GM10266 (cell line): ENCODE measurements around the gene P2RX7.
"Not testable (repeated sequence)": the region's sequence is repeated elsewhere in the genome, so short reads cannot be mapped to it uniquely, and the experiment has no call there.

Experiments used
- DNase-seq: peaks from one replicate; pipeline ENCODE4 v3.0.0; 2012; ENCODE audit errors: extremely low spot score
- TF ChIP-seq, protein P1 (sequence below): IDR thresholded peaks from 2 replicates; pipeline ENCODE4 v1.5.1; 2012; ENCODE audit warnings: mild to moderate bottlenecking, low read depth; ENCODE audit not compliant: control insufficient read depth, insufficient read depth; ENCODE audit errors: missing control alignments

P2RX7 gene

DNA sequence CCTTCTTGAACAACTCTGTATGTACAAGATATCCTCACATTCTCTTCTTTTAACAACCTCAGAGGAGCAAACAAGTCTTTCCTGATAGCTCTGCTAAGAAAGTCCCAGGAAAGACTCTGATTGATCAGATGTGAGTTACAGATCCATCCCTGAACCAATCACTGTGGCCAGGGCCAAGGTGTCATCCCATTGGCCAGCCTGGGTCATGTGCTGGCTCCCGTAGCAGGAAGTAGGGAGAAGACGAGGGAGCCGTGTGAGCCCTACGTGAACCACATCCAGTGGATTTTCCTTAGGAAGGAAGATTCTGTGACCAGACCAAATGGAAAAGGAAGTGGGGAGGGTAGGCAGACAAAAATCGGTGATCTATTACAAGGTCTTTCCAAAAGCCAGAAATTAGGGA is 5.6 kb downstream of the P2RX7 start:
- no peak for DNase-seq
- TF ChIP-seq, protein P1, sequence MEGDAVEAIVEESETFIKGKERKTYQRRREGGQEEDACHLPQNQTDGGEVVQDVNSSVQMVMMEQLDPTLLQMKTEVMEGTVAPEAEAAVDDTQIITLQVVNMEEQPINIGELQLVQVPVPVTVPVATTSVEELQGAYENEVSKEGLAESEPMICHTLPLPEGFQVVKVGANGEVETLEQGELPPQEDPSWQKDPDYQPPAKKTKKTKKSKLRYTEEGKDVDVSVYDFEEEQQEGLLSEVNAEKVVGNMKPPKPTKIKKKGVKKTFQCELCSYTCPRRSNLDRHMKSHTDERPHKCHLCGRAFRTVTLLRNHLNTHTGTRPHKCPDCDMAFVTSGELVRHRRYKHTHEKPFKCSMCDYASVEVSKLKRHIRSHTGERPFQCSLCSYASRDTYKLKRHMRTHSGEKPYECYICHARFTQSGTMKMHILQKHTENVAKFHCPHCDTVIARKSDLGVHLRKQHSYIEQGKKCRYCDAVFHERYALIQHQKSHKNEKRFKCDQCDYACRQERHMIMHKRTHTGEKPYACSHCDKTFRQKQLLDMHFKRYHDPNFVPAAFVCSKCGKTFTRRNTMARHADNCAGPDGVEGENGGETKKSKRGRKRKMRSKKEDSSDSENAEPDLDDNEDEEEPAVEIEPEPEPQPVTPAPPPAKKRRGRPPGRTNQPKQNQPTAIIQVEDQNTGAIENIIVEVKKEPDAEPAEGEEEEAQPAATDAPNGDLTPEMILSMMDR = no peak

DNA sequence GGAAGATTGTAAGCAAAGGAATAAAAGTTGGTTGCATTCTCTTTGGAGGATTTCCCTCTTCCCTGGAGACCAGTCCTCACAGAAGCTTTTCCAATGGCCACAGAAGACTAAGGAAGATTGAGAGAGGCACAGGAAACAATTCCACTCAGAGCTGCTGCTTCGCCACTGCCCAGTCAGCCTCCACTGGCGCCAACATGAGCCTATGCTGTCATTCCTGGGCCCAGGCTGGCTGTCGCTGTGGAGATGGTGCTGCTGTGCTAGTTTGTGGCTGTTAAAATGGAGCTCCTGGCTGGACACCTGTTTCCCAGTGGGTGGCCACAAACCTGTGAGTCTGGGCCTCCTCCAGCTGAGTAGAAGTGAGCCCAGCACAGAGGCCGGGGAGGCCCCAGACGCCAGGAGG is 6.6 kb downstream of the P2RX7 start:
- no peak for DNase-seq
- TF ChIP-seq, protein P1 = no peak

DNA sequence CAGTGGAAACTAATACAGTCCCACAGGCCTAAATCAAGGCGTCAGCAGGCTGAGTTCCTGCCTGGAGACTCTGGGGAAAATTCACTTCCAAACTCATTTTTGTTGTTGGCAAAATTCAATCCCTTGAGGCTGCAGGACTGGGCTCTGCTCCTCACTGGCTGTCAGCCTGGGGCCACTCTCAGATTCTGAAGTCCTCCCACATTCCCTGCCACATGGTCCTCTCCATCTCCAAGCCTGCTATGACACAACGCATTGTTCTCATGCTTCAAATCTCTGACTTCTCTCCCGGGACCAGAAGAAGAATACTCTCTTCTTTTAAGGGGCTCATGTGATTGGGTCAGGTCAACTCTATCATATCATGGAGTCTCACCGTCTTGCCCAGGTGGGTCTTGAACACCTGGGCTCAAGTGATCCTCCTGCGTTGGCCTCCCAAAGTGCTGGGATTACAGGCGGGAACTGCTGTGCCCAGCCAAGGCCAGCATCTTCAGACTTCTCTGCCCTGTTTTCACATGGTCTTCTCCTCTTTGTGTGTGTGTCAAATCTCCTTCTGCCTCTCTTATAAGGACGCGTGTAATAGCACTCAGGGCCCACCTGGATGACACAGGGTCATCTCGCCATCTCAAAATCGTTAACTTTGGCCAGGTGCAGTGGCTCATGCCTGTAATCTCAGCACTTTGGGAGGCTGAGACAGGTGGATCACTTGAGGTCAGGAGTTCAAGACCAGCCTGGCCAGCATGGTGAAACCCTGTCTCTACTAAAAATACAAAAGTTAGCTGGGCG is 9.7 kb downstream of the P2RX7 start:
- TF ChIP-seq, protein P1 = no peak

DNA sequence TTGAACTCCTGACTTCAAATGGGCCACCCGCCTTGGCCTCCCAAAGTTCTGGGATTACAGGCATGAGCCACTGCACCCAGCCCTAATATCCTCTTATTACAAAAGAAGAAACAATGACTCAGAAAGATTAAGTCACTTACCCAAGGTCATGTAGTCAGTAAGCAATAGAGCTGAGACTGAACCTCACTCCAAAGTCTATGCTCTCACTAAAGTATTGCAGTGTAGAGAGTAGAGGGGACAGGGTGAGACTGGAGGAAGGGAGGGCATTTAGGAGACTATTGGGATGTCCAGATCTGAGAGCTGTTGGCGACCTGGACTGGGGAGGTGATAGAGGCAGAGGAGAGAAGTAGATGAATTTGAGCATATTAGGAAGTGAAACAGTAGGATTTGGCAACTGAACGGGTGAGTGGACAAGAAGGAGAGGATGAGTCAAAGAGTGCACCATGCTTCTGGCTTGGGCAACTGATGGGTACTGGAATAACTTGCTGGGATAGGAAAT is 11.8 kb downstream of the P2RX7 start:
- no peak for DNase-seq
- TF ChIP-seq, protein P1 = no peak

More for the DNA sequence above, 9.7 kb downstream of the P2RX7 start:
- no peak for DNase-seq

DNA sequence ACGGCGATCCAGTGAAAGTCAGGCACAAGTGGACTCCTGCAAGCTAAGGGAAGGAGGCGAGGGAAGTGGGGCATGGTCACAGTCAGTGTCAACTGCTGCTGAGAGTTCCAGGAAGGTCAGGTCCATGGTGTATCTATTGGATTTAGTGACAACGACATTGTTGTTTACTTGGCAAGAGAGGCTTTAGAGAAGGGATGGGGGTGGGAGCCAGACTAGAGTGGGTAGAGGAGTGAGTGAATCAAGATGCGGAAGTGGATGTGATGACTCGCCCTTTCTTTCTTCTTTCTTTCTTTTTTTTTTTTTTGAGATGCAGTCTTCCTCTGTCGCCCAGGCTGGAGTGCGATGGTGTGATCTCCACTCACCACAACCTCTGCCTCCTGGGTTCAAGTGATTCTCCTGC is 12.5 kb downstream of the P2RX7 start:
- TF ChIP-seq, protein P1 = no peak
- DNase-seq = no peak

DNA sequence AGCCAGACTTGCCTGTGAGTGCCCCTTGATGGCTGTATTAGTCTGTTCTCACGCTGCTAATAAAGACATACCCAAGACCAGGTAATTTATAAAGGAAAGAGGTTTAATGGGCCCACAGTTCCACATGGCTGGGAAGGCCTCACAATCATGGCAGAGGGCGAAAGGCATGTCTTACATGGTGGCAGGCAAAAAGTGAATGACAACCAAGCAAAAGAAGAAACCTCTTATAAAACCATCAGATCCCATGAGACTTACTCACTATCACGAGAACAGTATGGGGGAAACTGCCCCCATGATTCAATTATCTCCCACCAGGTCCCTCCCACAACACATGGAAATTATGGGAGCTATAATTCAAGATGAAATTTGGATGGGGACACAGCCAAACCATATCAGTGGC is 16.6 kb downstream of the P2RX7 start:
- DNase-seq = not testable (repeated sequence)

DNA sequence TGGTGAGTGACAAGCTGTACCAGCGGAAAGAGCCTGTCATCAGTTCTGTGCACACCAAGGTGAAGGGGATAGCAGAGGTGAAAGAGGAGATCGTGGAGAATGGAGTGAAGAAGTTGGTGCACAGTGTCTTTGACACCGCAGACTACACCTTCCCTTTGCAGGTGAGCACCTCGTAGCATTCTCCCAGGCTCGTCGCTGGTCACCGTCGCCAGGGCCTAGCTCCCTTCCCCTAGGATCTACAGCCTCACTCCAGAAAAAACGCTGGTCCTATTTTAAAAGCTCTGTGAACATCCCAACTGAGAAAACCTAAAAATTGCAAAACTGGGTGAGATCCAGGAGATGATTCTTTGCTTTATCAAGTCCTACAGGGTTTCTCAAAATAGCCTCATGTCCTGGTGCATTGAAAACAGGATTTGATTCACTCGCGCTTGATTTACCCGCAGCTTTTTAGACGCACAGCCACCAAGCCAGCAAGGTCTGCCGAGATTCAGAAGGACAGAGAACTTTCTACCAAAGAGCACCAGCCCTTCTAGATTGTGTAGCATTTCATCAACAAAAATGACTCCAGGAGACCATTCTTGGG is 22.2 kb downstream of the P2RX7 start:
- DNase-seq = no peak
- TF ChIP-seq, protein P1 = no peak

DNA sequence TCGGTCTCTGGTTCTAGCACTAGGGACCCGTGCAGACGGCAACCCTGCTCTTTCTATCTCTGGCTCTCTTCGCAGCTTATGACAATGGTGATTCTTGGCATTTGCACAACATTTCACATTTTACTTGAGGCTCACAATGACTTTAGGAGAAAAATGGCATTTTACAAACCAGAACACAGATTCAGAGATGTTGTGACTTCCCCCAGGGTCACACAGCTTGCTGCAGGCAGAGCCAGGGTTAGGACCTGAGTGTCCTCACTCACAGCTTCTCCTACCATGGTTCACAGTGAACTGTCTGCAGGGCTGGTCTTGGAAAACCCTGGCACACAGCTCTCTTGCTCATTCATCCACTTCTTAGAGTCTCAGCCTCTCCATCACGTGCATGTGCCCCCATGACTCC is 23.7 kb downstream of the P2RX7 start:
- TF ChIP-seq, protein P1 = no peak
- no peak for DNase-seq
